Kidney tubule cell (primary cell): ENCODE measurements around the gene SNX5.

ENCODE experiments used
- DNase-seq: peaks from one replicate; pipeline ENCODE4 v3.0.0-alpha.2; 2018; ENCODE audit warnings: low spot score

Gene SNX5

GRCh38 chr20:17940224-17940971 is 28.2 kb downstream of the SNX5 start:
- no peak for DNase-seq

- DNase-seq, result no peak
Observed at GRCh38 chr20:17939622-17940223, 28.9 kb downstream of the SNX5 start.

- peak; percentile 65 for DNase-seq
Observed at GRCh38 chr20:17938871-17939619, 29.5 kb downstream of the SNX5 start.

GRCh38 chr20:17936761-17937732 is 31.5 kb downstream of the SNX5 start:
- no peak for DNase-seq

GRCh38 chr20:17936286-17936760 is 32.3 kb downstream of the SNX5 start:
- DNase-seq, result no peak

- no peak for DNase-seq
Observed at GRCh38 chr20:17935761-17936160, 32.8 kb downstream of the SNX5 start.

- DNase-seq, result no peak
Observed at GRCh38 chr20:17935186-17935585, 33.4 kb downstream of the SNX5 start.

GRCh38 chr20:17934141-17934862 is 34.3 kb downstream of the SNX5 start:
- no peak for DNase-seq

- no peak for DNase-seq
Observed at GRCh38 chr20:17933711-17934110, 34.9 kb downstream of the SNX5 start.

GRCh38 chr20:17933121-17933520 is 35.5 kb downstream of the SNX5 start:
- no peak for DNase-seq

GRCh38 chr20:17932396-17932795 is 36.2 kb downstream of the SNX5 start:
- no peak for DNase-seq

GRCh38 chr20:17931513-17931912 is 37.1 kb downstream of the SNX5 start:
- no peak for DNase-seq

GRCh38 chr20:17928633-17929311 is 39.8 kb downstream of the SNX5 start:
- no peak for DNase-seq

- no peak for DNase-seq
Observed at GRCh38 chr20:17928211-17928611, 40.4 kb downstream of the SNX5 start.

GRCh38 chr20:17925940-17926300 is 42.7 kb downstream of the SNX5 start:
- DNase-seq, result no peak

- no peak for DNase-seq
Observed at GRCh38 chr20:17925141-17925939, 43.3 kb downstream of the SNX5 start.

GRCh38 chr20:17921774-17922173 is 46.8 kb downstream of the SNX5 start:
- no peak for DNase-seq

- no peak for DNase-seq
Observed at GRCh38 chr20:17919149-17919548, 49.4 kb downstream of the SNX5 start.

- DNase-seq, result no peak
Observed at GRCh38 chr20:17917832-17918618, 50.6 kb downstream of the SNX5 start.
